Measurements from ENCODE around the gene C1QL4. TPM values are rescaled to one million over a fixed set of nuclear protein-coding genes. Genes with fewer than 3 reads are reported as not detected.

C1QL4 gene
- total and polyA plus RNA-seq, 2 of the 8 experiments (the other 6 are each of a cell fraction or from before 2014, with no cell fraction given) = 0.28 to 0.63 TPM

DNA sequence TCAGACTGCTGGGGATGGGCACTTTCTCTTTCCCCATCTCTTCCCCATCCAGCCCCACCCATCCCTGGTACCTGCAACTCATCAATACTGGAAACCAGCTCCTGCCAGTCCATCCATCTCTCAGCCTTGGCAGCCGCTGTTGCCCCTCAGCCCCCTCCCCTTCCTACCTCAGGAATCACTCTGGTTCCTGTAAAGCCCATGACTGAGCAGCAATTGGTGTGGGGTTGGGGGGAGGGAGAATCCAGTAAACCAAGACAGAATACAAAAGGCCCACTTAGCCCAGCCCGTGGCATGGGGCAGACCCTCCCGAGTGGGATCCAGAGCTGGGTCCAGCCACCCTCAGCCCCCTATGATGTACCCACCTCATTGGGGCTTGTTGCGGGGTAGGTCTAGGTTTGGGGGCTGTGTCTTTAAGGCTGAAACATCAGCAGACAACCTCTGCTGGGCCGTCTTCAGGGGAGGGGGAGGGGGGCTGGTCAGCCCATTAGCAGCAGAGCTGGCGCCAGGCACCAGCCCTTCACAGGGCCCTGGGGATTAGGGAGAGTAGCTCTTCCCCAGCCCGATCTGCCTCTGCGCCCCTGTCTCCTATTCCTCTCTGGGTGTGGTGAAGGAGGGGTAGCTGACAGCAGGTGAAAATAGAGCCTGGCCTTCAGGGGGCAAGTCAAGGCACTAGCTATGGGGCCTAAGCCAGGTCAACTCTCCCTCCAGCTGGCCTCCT, 42.7 kb downstream of the C1QL4 start (continued):
- TF ChIP-seq HDAC2 (IDR thresholded peaks at IDR 0.05; ENCODE audit: borderline replicate concordance in 1 of 2, low read depth in 2 of 2, low read length in 2 of 2) (no peak), KDM5A (IDR thresholded peaks at IDR 0.05; ENCODE audit: low read length) (no peak), POLR2AphosphoS5 (IDR thresholded peaks at IDR 0.05; ENCODE audit: low read depth, low read length) (no peak), SIRT6 (IDR thresholded peaks at IDR 0.05; ENCODE audit: low read length) (no peak)
- TF ChIP-seq, protein P1, sequence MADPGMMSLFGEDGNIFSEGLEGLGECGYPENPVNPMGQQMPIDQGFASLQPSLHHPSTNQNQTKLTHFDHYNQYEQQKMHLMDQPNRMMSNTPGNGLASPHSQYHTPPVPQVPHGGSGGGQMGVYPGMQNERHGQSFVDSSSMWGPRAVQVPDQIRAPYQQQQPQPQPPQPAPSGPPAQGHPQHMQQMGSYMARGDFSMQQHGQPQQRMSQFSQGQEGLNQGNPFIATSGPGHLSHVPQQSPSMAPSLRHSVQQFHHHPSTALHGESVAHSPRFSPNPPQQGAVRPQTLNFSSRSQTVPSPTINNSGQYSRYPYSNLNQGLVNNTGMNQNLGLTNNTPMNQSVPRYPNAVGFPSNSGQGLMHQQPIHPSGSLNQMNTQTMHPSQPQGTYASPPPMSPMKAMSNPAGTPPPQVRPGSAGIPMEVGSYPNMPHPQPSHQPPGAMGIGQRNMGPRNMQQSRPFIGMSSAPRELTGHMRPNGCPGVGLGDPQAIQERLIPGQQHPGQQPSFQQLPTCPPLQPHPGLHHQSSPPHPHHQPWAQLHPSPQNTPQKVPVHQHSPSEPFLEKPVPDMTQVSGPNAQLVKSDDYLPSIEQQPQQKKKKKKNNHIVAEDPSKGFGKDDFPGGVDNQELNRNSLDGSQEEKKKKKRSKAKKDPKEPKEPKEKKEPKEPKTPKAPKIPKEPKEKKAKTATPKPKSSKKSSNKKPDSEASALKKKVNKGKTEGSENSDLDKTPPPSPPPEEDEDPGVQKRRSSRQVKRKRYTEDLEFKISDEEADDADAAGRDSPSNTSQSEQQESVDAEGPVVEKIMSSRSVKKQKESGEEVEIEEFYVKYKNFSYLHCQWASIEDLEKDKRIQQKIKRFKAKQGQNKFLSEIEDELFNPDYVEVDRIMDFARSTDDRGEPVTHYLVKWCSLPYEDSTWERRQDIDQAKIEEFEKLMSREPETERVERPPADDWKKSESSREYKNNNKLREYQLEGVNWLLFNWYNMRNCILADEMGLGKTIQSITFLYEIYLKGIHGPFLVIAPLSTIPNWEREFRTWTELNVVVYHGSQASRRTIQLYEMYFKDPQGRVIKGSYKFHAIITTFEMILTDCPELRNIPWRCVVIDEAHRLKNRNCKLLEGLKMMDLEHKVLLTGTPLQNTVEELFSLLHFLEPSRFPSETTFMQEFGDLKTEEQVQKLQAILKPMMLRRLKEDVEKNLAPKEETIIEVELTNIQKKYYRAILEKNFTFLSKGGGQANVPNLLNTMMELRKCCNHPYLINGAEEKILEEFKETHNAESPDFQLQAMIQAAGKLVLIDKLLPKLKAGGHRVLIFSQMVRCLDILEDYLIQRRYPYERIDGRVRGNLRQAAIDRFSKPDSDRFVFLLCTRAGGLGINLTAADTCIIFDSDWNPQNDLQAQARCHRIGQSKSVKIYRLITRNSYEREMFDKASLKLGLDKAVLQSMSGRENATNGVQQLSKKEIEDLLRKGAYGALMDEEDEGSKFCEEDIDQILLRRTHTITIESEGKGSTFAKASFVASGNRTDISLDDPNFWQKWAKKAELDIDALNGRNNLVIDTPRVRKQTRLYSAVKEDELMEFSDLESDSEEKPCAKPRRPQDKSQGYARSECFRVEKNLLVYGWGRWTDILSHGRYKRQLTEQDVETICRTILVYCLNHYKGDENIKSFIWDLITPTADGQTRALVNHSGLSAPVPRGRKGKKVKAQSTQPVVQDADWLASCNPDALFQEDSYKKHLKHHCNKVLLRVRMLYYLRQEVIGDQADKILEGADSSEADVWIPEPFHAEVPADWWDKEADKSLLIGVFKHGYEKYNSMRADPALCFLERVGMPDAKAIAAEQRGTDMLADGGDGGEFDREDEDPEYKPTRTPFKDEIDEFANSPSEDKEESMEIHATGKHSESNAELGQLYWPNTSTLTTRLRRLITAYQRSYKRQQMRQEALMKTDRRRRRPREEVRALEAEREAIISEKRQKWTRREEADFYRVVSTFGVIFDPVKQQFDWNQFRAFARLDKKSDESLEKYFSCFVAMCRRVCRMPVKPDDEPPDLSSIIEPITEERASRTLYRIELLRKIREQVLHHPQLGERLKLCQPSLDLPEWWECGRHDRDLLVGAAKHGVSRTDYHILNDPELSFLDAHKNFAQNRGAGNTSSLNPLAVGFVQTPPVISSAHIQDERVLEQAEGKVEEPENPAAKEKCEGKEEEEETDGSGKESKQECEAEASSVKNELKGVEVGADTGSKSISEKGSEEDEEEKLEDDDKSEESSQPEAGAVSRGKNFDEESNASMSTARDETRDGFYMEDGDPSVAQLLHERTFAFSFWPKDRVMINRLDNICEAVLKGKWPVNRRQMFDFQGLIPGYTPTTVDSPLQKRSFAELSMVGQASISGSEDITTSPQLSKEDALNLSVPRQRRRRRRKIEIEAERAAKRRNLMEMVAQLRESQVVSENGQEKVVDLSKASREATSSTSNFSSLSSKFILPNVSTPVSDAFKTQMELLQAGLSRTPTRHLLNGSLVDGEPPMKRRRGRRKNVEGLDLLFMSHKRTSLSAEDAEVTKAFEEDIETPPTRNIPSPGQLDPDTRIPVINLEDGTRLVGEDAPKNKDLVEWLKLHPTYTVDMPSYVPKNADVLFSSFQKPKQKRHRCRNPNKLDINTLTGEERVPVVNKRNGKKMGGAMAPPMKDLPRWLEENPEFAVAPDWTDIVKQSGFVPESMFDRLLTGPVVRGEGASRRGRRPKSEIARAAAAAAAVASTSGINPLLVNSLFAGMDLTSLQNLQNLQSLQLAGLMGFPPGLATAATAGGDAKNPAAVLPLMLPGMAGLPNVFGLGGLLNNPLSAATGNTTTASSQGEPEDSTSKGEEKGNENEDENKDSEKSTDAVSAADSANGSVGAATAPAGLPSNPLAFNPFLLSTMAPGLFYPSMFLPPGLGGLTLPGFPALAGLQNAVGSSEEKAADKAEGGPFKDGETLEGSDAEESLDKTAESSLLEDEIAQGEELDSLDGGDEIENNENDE (IDR thresholded peaks at IDR 0.05; ENCODE audit: insufficient replicate concordance, low read length) = no peak

Data from H1 (cell line).